ENCODE measurements around the gene PRKN. TPM values are rescaled to one million over a fixed set of nuclear protein-coding genes. Genes with fewer than 3 reads are reported as not detected.

The PRKN gene
- total and polyA plus RNA-seq, 2 experiments from 2014 or later: 0.10 to 0.84 TPM

- Histone ChIP-seq H4K20me1 (replicated peaks; ENCODE audit: insufficient read depth) (no peaks in the 10 kb centered on the region), H3K27ac (ENCODE audit: low read depth) (no peak overlapping the region), H2AFZ (no peak overlapping the region), H3K4me1 (ENCODE audit: insufficient read depth) (no peaks in the 10 kb centered on the region), H3K9me2 (ENCODE audit: insufficient read depth) (no peaks in the 10 kb centered on the region), H3K4me3 (no peak overlapping the region), H3K36me3 (ENCODE audit: insufficient read depth) (no peaks in the 10 kb centered on the region), H3F3A (replicated peaks; ENCODE audit: low read depth) (no peaks in the 10 kb centered on the region), H3K79me2 (replicated peaks; ENCODE audit: insufficient read depth) (no peaks in the 10 kb centered on the region), H3K4me2 (no peak overlapping the region), H3K27me3 (ENCODE audit: insufficient read depth) (no peaks in the 10 kb centered on the region)
- Mint-ChIP-seq H3K27me3 (ENCODE audit: insufficient read depth, low read depth, poor library complexity) (no peaks in the 10 kb centered on the region), H3K4me1 (no peaks in the 10 kb centered on the region), H3K9me3 (peaks cover 3% of the 10 kb centered on the region; the same call in 2 of the 3 replicates), H3K36me3 (ENCODE audit: low read depth) (no peaks in the 10 kb centered on the region), H3K27ac (no peak overlapping the region), H3K4me3 (no peak overlapping the region)
- DNase-seq (ENCODE audit: low spot score): no peak
- TF ChIP-seq CREB1 (CRISPR knock-in tag; IDR thresholded peaks at IDR 0.05; ENCODE audit: low read depth): no peak
- no peak for TF ChIP-seq ZNF331 (CRISPR knock-in tag; IDR thresholded peaks at IDR 0.05; ENCODE audit: low read depth)
- no peak for TF ChIP-seq EZH2phosphoT487 (IDR thresholded peaks at IDR 0.05; ENCODE audit: unreplicated experiment)
- no peak for TF ChIP-seq REST (IDR thresholded peaks at IDR 0.05; ENCODE audit: unreplicated experiment)
- no peak for TF ChIP-seq ETS1 (IDR thresholded peaks at IDR 0.05)
- no peak for TF ChIP-seq CTCF (conservative IDR thresholded peaks at IDR 0.05; ENCODE audit: low read depth in 2 of 2)
- no peak for TF ChIP-seq JUNB (IDR thresholded peaks at IDR 0.05; ENCODE audit: unreplicated experiment)
- no peak for TF ChIP-seq EZH2 (IDR thresholded peaks at IDR 0.05; ENCODE audit: low read depth, unreplicated experiment)
- no peak for TF ChIP-seq ZNF462 (CRISPR knock-in tag; IDR thresholded peaks at IDR 0.05)
- no peak for TF ChIP-seq NANOG (IDR thresholded peaks at IDR 0.05; ENCODE audit: borderline replicate concordance)
- no peak for TF ChIP-seq POLR2AphosphoS5 (IDR thresholded peaks at IDR 0.05; ENCODE audit: low read depth)
- TF ChIP-seq ZNF114 (CRISPR knock-in tag; IDR thresholded peaks at IDR 0.05): no peak
- no peak for ATAC-seq
Observed at GRCh38 chr6:162704001-162704400, 23.6 kb downstream of the PRKN start.

Data from GM23338 (cell line).